ENCODE results near the gene FLCN. TPM values are rescaled to one million over a fixed set of nuclear protein-coding genes. Genes with fewer than 3 reads are reported as not detected.
A peak's percentile ranks its signal among the peaks of the same experiment; 100 is the strongest.

The FLCN gene
- total and polyA plus RNA-seq, 2 donors = 14.4 to 14.6 TPM

DNA sequence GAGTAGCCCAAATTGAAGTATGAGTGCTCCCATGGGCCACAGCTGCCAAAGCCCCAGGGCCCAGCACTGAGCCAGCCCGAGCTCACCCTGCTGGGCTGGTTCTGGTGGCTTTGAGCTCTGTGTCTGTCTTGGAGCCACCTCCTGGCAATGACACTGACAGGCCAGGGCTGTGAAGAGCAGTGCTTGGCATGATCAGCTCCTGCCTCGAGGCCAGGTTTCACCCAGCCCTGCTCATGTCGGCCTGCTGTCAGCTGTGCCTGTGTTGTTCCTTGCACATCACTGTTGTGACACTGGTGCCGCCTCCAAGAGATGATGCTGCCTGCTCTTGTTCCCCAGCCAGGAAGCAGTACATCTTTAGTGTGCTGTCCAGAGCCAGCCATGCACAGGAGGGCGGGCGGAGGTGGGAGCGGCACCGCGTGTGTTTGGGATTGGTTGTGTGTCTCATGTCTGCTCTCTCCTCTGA, 56.8 kb downstream of the FLCN start:
- Histone ChIP-seq H3K9me3 (ENCODE audit: control insufficient read depth in 2 of 2, insufficient read depth in 1 of 2, low read length in 1 of 2) (peaks cover 0 to 3% of the 10 kb centered on the region in 2 donors), H3K4me1 (ENCODE audit: control insufficient read depth in 2 of 2, insufficient read depth in 2 of 2, low read length in 2 of 2) (peaks cover 20 to 47% of the 10 kb centered on the region in 2 donors), H3K36me3 (ENCODE audit: control insufficient read depth in 2 of 2, insufficient read depth in 2 of 2, low read length in 1 of 2) (peaks cover 62 to 75% of the 10 kb centered on the region in 2 donors), H3K27me3 (ENCODE audit: control insufficient read depth in 2 of 2, insufficient read depth in 1 of 2, low read length in 1 of 2) (peaks cover 0 to 2% of the 10 kb centered on the region in 2 donors), H3K27ac (ENCODE audit: low read depth in 1 of 2, low read length in 1 of 2) (peak overlapping the region in 1 of 2 donors; percentile 75), H3K4me3 (ENCODE audit: low read length in 2 of 2) (no peak overlapping the region)
- no peak for DNase-seq (ENCODE audit: low read depth in 6 of 9, low spot score in 9 of 9)
- WGBS = 90% methylated on average over 9 of the region's 9 CpGs

DNA sequence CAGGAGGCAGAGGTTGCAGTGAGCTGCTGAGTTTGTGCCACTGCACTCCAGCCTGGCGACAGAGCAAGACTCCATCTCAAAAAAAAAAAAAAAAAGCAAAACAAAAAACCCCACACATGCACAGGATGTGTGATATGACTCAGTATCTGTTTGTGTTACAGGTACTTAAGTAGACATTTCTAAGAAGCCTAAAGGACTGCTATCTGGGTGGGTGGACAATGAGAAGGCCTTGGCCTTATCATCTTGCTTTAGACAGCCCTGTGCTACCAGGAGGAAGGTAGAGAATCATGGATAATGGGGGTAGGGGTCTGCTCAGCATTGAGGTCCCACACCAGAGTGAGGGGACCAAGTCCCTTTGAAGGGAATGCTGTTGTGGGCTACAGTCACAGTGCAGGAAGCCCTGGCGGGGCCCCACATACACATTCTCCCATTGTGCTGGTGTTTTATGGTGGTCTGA, 57.6 kb downstream of the FLCN start:
- WGBS = 81% methylated on average over 2 of the region's 2 CpGs

GRCh38 chr17:17177176-17177575, 59.8 kb downstream of the FLCN start:
- no peak overlapping the region for H3K27ac ChIP-seq (ENCODE audit: low read depth in 1 of 2, low read length in 1 of 2)
- H3K27me3 ChIP-seq (ENCODE audit: control insufficient read depth in 2 of 2, insufficient read depth in 1 of 2, low read length in 1 of 2) = no peaks in the 10 kb centered on the region
- H3K4me1 ChIP-seq (ENCODE audit: control insufficient read depth in 2 of 2, insufficient read depth in 2 of 2, low read length in 2 of 2) = peaks cover 5 to 31% of the 10 kb centered on the region in 2 donors
- H3K4me3 ChIP-seq (ENCODE audit: low read length in 2 of 2) = no peak overlapping the region
- 99% methylated on average over 12 of the region's 12 CpGs for WGBS
- DNase-seq (ENCODE audit: low read depth in 6 of 9, low spot score in 9 of 9) = no peak
- H3K9me3 ChIP-seq (ENCODE audit: control insufficient read depth in 2 of 2, insufficient read depth in 1 of 2, low read length in 1 of 2) = peaks cover 0 to 3% of the 10 kb centered on the region in 2 donors
- peaks cover 77 to 84% of the 10 kb centered on the region in 2 donors for H3K36me3 ChIP-seq (ENCODE audit: control insufficient read depth in 2 of 2, insufficient read depth in 2 of 2, low read length in 1 of 2)

More for the DNA sequence above, 57.6 kb downstream of the FLCN start:
- DNase-seq (ENCODE audit: low read depth in 6 of 9, low spot score in 9 of 9) = peak in 2 of 9 donors; percentile 17 to 50
- H3K4me1 ChIP-seq (ENCODE audit: control insufficient read depth in 2 of 2, insufficient read depth in 2 of 2, low read length in 2 of 2) = peaks cover 16 to 43% of the 10 kb centered on the region in 2 donors
- peaks cover 66 to 78% of the 10 kb centered on the region in 2 donors for H3K36me3 ChIP-seq (ENCODE audit: control insufficient read depth in 2 of 2, insufficient read depth in 2 of 2, low read length in 1 of 2)
- peak overlapping the region in 1 of 2 donors; percentile 81 for H3K27ac ChIP-seq (ENCODE audit: low read depth in 1 of 2, low read length in 1 of 2)
- peaks cover 0 to 3% of the 10 kb centered on the region in 2 donors for H3K9me3 ChIP-seq (ENCODE audit: control insufficient read depth in 2 of 2, insufficient read depth in 1 of 2, low read length in 1 of 2)
- peaks cover 0 to 2% of the 10 kb centered on the region in 2 donors for H3K27me3 ChIP-seq (ENCODE audit: control insufficient read depth in 2 of 2, insufficient read depth in 1 of 2, low read length in 1 of 2)
- no peak overlapping the region for H3K4me3 ChIP-seq (ENCODE audit: low read length in 2 of 2)

DNA sequence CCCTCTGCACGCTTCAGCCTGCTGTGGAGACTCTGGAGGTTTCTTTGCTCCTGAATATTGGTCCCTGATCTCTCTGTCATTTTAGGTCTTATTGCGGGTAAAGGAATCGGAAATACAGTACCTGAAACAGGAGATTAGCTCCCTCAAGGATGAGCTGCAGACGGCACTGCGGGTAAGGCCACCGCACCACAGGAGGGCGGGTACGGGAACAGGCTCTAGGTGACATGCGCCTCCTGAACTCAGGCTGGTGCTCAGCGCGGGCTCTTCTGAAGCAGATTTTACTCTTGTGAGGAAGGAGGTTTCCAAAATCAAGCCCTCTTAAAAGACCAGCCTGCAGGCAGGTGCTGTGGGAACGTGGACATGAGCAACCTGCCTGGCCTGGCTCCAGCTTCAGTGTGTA, 60.6 kb downstream of the FLCN start:
- peaks cover 3% of the 10 kb centered on the region in 2 donors for H3K9me3 ChIP-seq (ENCODE audit: control insufficient read depth in 2 of 2, insufficient read depth in 1 of 2, low read length in 1 of 2)
- H3K27me3 ChIP-seq (ENCODE audit: control insufficient read depth in 2 of 2, insufficient read depth in 1 of 2, low read length in 1 of 2) = no peaks in the 10 kb centered on the region
- H3K27ac ChIP-seq (ENCODE audit: low read depth in 1 of 2, low read length in 1 of 2) = no peak overlapping the region
- peaks cover 0 to 23% of the 10 kb centered on the region in 2 donors for H3K4me1 ChIP-seq (ENCODE audit: control insufficient read depth in 2 of 2, insufficient read depth in 2 of 2, low read length in 2 of 2)
- WGBS = 97% methylated on average over 12 of the region's 12 CpGs
- peaks cover 85 to 91% of the 10 kb centered on the region in 2 donors for H3K36me3 ChIP-seq (ENCODE audit: control insufficient read depth in 2 of 2, insufficient read depth in 2 of 2, low read length in 1 of 2)
- no peak for DNase-seq (ENCODE audit: low read depth in 6 of 9, low spot score in 9 of 9)
- no peak overlapping the region for H3K4me3 ChIP-seq (ENCODE audit: low read length in 2 of 2)

DNA sequence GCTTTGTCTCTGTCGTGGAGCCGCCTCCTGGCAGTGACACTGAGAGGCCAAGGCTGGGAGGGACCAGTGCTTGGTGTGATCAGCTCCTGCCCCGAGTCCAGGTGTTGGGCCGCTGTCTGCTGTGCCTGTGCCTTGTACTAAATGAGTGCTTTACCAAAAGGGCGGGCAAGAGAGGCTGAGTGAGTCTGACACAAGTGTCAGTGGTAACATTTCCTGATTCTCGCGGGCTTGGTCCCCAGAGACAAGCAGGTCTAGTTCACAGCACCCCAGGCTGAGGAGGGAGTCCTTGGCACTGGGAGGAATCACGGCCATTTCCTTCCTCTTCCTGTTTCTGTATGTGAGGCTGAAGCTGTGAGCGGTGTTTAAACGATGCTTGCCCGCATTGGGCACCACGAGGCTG, 61.1 kb downstream of the FLCN start:
- H3K4me1 ChIP-seq (ENCODE audit: control insufficient read depth in 2 of 2, insufficient read depth in 2 of 2, low read length in 2 of 2) = peaks cover 0 to 20% of the 10 kb centered on the region in 2 donors
- no peak for DNase-seq (ENCODE audit: low read depth in 6 of 9, low spot score in 9 of 9)
- H3K36me3 ChIP-seq (ENCODE audit: control insufficient read depth in 2 of 2, insufficient read depth in 2 of 2, low read length in 1 of 2) = peaks cover 86 to 92% of the 10 kb centered on the region in 2 donors
- H3K27ac ChIP-seq (ENCODE audit: low read depth in 1 of 2, low read length in 1 of 2) = no peak overlapping the region
- H3K27me3 ChIP-seq (ENCODE audit: control insufficient read depth in 2 of 2, insufficient read depth in 1 of 2, low read length in 1 of 2) = no peaks in the 10 kb centered on the region
- 92% methylated on average over 12 of the region's 12 CpGs for WGBS
- H3K9me3 ChIP-seq (ENCODE audit: control insufficient read depth in 2 of 2, insufficient read depth in 1 of 2, low read length in 1 of 2) = peaks cover 3% of the 10 kb centered on the region in 2 donors
- no peak overlapping the region for H3K4me3 ChIP-seq (ENCODE audit: low read length in 2 of 2)

DNA sequence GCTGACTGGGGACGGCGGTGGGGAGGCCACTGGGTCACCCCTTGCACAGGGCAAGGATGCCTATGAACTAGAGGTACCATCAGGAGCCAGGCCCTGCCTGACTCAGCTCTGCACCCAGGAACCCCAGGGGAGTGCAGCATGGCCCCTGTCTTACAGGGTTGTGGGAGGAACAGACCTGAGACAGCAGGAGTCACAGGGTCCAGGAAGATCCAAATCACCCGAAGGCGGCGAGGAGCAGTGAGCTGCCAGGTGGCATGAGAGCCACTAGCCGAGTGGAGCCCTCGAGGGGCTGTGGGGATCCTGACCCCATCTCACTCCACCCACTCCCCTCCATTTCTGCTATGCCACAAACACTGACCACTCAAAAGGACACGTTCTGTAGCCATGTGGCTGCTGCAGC, 61.6 kb downstream of the FLCN start:
- peaks cover 2 to 3% of the 10 kb centered on the region in 2 donors for H3K9me3 ChIP-seq (ENCODE audit: control insufficient read depth in 2 of 2, insufficient read depth in 1 of 2, low read length in 1 of 2)
- H3K27ac ChIP-seq (ENCODE audit: low read depth in 1 of 2, low read length in 1 of 2) = no peak overlapping the region
- DNase-seq (ENCODE audit: low read depth in 6 of 9, low spot score in 9 of 9) = no peak
- H3K4me3 ChIP-seq (ENCODE audit: low read length in 2 of 2) = no peak overlapping the region
- H3K36me3 ChIP-seq (ENCODE audit: control insufficient read depth in 2 of 2, insufficient read depth in 2 of 2, low read length in 1 of 2) = peaks cover 81 to 92% of the 10 kb centered on the region in 2 donors
- WGBS = 99% methylated on average over 8 of the region's 8 CpGs
- peaks cover 0 to 19% of the 10 kb centered on the region in 2 donors for H3K4me1 ChIP-seq (ENCODE audit: control insufficient read depth in 2 of 2, insufficient read depth in 2 of 2, low read length in 2 of 2)
- no peaks in the 10 kb centered on the region for H3K27me3 ChIP-seq (ENCODE audit: control insufficient read depth in 2 of 2, insufficient read depth in 1 of 2, low read length in 1 of 2)

DNA sequence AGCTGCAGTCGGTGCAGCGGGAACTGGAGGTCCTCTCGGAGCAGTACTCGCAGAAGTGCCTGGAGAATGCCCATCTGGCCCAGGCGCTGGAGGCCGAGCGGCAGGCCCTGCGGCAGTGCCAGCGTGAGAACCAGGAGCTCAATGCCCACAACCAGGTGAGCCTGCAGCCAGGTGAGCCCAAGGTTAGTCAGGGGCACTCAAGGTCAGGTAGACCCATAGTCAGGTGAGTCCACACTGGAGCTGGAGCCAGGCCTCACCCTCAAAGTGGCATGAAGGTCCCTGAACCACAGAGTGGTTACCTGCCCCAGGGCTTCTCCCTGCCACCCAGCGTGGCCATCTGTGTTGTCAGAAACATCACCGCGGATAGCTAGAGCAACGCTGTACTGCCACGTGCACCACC, 63.0 kb downstream of the FLCN start:
- WGBS = 99% methylated on average over 14 of the region's 14 CpGs
- DNase-seq (ENCODE audit: low read depth in 6 of 9, low spot score in 9 of 9) = no peak
- H3K27ac ChIP-seq (ENCODE audit: low read depth in 1 of 2, low read length in 1 of 2) = no peak overlapping the region

GRCh38 chr17:17172990-17173389, 64.0 kb downstream of the FLCN start:
- H3K36me3 ChIP-seq (ENCODE audit: control insufficient read depth in 2 of 2, insufficient read depth in 2 of 2, low read length in 1 of 2) = peaks cover 77 to 80% of the 10 kb centered on the region in 2 donors
- H3K27me3 ChIP-seq (ENCODE audit: control insufficient read depth in 2 of 2, insufficient read depth in 1 of 2, low read length in 1 of 2) = no peaks in the 10 kb centered on the region
- no peak overlapping the region for H3K4me3 ChIP-seq (ENCODE audit: low read length in 2 of 2)
- H3K9me3 ChIP-seq (ENCODE audit: control insufficient read depth in 2 of 2, insufficient read depth in 1 of 2, low read length in 1 of 2) = peaks cover 0 to 3% of the 10 kb centered on the region in 2 donors
- DNase-seq (ENCODE audit: low read depth in 6 of 9, low spot score in 9 of 9) = no peak
- peak overlapping the region in 1 of 2 donors; percentile 39 for H3K27ac ChIP-seq (ENCODE audit: low read depth in 1 of 2, low read length in 1 of 2)
- 96% methylated on average over 9 of the region's 9 CpGs for WGBS
- H3K4me1 ChIP-seq (ENCODE audit: control insufficient read depth in 2 of 2, insufficient read depth in 2 of 2, low read length in 2 of 2) = peaks cover 0 to 11% of the 10 kb centered on the region in 2 donors

More for the DNA sequence above, 63.0 kb downstream of the FLCN start:
- Histone ChIP-seq H3K9me3 (ENCODE audit: control insufficient read depth in 2 of 2, insufficient read depth in 1 of 2, low read length in 1 of 2) (peaks cover 0 to 3% of the 10 kb centered on the region in 2 donors), H3K4me3 (ENCODE audit: low read length in 2 of 2) (no peak overlapping the region), H3K27me3 (ENCODE audit: control insufficient read depth in 2 of 2, insufficient read depth in 1 of 2, low read length in 1 of 2) (no peaks in the 10 kb centered on the region), H3K4me1 (ENCODE audit: control insufficient read depth in 2 of 2, insufficient read depth in 2 of 2, low read length in 2 of 2) (peaks cover 0 to 11% of the 10 kb centered on the region in 2 donors), H3K36me3 (ENCODE audit: control insufficient read depth in 2 of 2, insufficient read depth in 2 of 2, low read length in 1 of 2) (peaks cover 72 to 87% of the 10 kb centered on the region in 2 donors)

- H3K4me1 ChIP-seq (ENCODE audit: control insufficient read depth in 2 of 2, insufficient read depth in 2 of 2, low read length in 2 of 2) = peaks cover 0 to 11% of the 10 kb centered on the region in 2 donors
- WGBS = 93% methylated on average over 26 of the region's 26 CpGs
- H3K27ac ChIP-seq (ENCODE audit: low read depth in 1 of 2, low read length in 1 of 2) = peak overlapping the region in 1 of 2 donors; percentile 39
- peaks cover 81% of the 10 kb centered on the region in 2 donors for H3K36me3 ChIP-seq (ENCODE audit: control insufficient read depth in 2 of 2, insufficient read depth in 2 of 2, low read length in 1 of 2)
- no peaks in the 10 kb centered on the region for H3K27me3 ChIP-seq (ENCODE audit: control insufficient read depth in 2 of 2, insufficient read depth in 1 of 2, low read length in 1 of 2)
- DNase-seq (ENCODE audit: low read depth in 6 of 9, low spot score in 9 of 9) = no peak
- no peak overlapping the region for H3K4me3 ChIP-seq (ENCODE audit: low read length in 2 of 2)
- peaks cover 0 to 3% of the 10 kb centered on the region in 2 donors for H3K9me3 ChIP-seq (ENCODE audit: control insufficient read depth in 2 of 2, insufficient read depth in 1 of 2, low read length in 1 of 2)
Measured at GRCh38 chr17:17172001-17172939, 64.7 kb downstream of the FLCN start.

All from thymus (tissue), 11 donors.